Astrocyte (in vitro differentiated cells and primary cell): Measurements from ENCODE around the gene PEX14. TPM values are rescaled to one million over a fixed set of nuclear protein-coding genes. Genes with fewer than 3 reads are reported as not detected.

Source experiments
- DNase-seq: peaks from one replicate; pipeline ENCODE4 v3.0.0-alpha.2; 2010; ENCODE audit warnings: low read depth
- FAIRE-seq: peaks from 2 replicates; lab custom pipeline; 2011; peaks lifted over from hg19 to GRCh38; lab: Jason Lieb, UNC
- H2AFZ ChIP-seq: 2 replicates; pipeline ENCODE4 v1.6.0; 2012; ENCODE audit warnings: low read depth, low read length, inconsistent platforms
- H3K27ac ChIP-seq: 2 replicates; pipeline ENCODE4 v1.5.1; 2011; ENCODE audit warnings: low read depth, low read length, inconsistent platforms
- H3K27me3 ChIP-seq: 2 replicates; pipeline ENCODE4 v1.6.0; 2011; ENCODE audit warnings: low read length, inconsistent platforms; ENCODE audit not compliant: insufficient read depth
- H3K36me3 ChIP-seq: 2 replicates; pipeline ENCODE4 v1.5.1; 2011; ENCODE audit warnings: low read length, inconsistent platforms; ENCODE audit not compliant: insufficient read depth
- H3K4me1 ChIP-seq: 2 replicates; pipeline ENCODE4 v1.5.1; 2011; ENCODE audit warnings: low read length, inconsistent platforms; ENCODE audit not compliant: insufficient read depth
- H3K4me2 ChIP-seq: 2 replicates; pipeline ENCODE4 v1.6.0; 2012; ENCODE audit warnings: low read length, inconsistent platforms
- H3K4me3 ChIP-seq: 2 replicates; pipeline ENCODE4 v1.5.1; 2011; ENCODE audit warnings: low read depth, mild to moderate bottlenecking, low read length, inconsistent platforms; ENCODE audit not compliant: insufficient read depth
- H3K79me2 ChIP-seq: 2 replicates; pipeline ENCODE4 v1.6.0; 2012; ENCODE audit warnings: mild to moderate bottlenecking, low read length, inconsistent platforms; ENCODE audit not compliant: insufficient read depth
- H3K9ac ChIP-seq: 2 replicates; pipeline ENCODE4 v1.6.0; 2012; ENCODE audit warnings: mild to moderate bottlenecking, low read length, inconsistent platforms
- H3K9me3 ChIP-seq: 2 replicates; pipeline ENCODE4 v1.5.1; 2012; ENCODE audit warnings: low read depth, mild to moderate bottlenecking, low read length, inconsistent platforms; ENCODE audit not compliant: insufficient read depth
- H4K20me1 ChIP-seq: 2 replicates; pipeline ENCODE4 v1.6.0; 2012; ENCODE audit warnings: low read length, inconsistent platforms; ENCODE audit not compliant: insufficient read depth
- H3K27ac Mint-ChIP-seq: one replicate; pipeline ENCODE4 v1.8.0; 2021; ENCODE audit warnings: mild to moderate bottlenecking, mixed read lengths; ENCODE audit not compliant: unreplicated experiment
- H3K27me3 Mint-ChIP-seq: one replicate; pipeline ENCODE4 v1.8.0; 2021; ENCODE audit warnings: low read depth, mixed read lengths; ENCODE audit not compliant: unreplicated experiment
- H3K36me3 Mint-ChIP-seq: one replicate; pipeline ENCODE4 v1.8.0; 2021; ENCODE audit warnings: low read depth, mixed read lengths; ENCODE audit not compliant: unreplicated experiment
- H3K4me1 Mint-ChIP-seq: one replicate; pipeline ENCODE4 v1.8.0; 2021; ENCODE audit warnings: low read depth, mixed read lengths; ENCODE audit not compliant: unreplicated experiment
- H3K4me3 Mint-ChIP-seq: one replicate; pipeline ENCODE4 v1.8.0; 2021; ENCODE audit warnings: mild to moderate bottlenecking, moderate library complexity, mixed read lengths; ENCODE audit not compliant: unreplicated experiment
- H3K9me3 Mint-ChIP-seq: one replicate; pipeline ENCODE4 v1.8.0; 2021; ENCODE audit warnings: mild to moderate bottlenecking, mixed read lengths; ENCODE audit not compliant: unreplicated experiment
- EZH2 ChIP-seq: IDR thresholded peaks from 2 replicates; pipeline ENCODE4 v1.6.1; 2012; ENCODE audit warnings: mild to moderate bottlenecking, low read length, inconsistent platforms; ENCODE audit not compliant: insufficient read depth
- total RNA-seq: library from RNA; stranded (reverse); gene quantifications from 2 replicates; pipeline ENCODE4 v1.2.1, GENCODE V29; 2021
- TF ChIP-seq, protein P1 (sequence below): IDR thresholded peaks from 2 replicates; pipeline ENCODE4 v1.5.1; 2011; ENCODE audit warnings: low read depth, mild to moderate bottlenecking, inconsistent platforms, low read length, moderate library complexity; ENCODE audit not compliant: insufficient read depth

Gene PEX14
- total RNA-seq, 1 donor from 2014 or later: 23.3 TPM

DNA sequence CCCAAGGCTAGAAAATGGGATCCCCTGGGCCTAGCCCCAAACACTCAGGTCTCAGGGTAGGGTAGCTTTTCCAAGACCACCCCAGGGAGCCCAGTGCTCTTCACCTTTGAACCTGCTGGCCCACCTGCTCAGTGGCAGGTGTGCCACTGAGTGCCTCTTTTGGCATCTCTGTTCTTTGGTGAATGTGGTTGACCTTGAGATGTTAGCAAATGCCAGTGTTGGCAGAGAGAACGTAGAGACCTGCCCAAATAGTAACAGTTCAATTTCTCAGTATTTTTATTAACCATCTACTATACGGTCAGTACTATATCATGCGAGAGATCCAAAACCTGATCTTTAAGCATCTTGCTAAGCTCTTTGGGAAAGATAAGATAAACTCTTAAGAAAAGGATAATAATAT is 128.2 kb downstream of the PEX14 start:
- DNase-seq (no peak), FAIRE-seq (no peak)
- Mint-ChIP-seq H3K4me3 (no peak overlapping the region), H3K36me3 (peaks cover 5% of the 10 kb centered on the region), H3K27ac (no peak overlapping the region), H3K27me3 (no peaks in the 10 kb centered on the region), H3K9me3 (peaks cover 3% of the 10 kb centered on the region), H3K4me1 (peaks cover 31% of the 10 kb centered on the region)
- no peaks in the 10 kb centered on the region for H3K27me3 ChIP-seq
- no peak overlapping the region for H3K4me2 ChIP-seq
- no peak overlapping the region for H3K4me3 ChIP-seq
- peaks cover 15% of the 10 kb centered on the region for H4K20me1 ChIP-seq
- no peak overlapping the region for H3K9ac ChIP-seq
- H3K9me3 ChIP-seq: no peaks in the 10 kb centered on the region
- no peaks in the 10 kb centered on the region for H3K79me2 ChIP-seq
- H3K4me1 ChIP-seq: peaks cover 14% of the 10 kb centered on the region
- TF ChIP-seq EZH2: no peak
- TF ChIP-seq, protein P1, sequence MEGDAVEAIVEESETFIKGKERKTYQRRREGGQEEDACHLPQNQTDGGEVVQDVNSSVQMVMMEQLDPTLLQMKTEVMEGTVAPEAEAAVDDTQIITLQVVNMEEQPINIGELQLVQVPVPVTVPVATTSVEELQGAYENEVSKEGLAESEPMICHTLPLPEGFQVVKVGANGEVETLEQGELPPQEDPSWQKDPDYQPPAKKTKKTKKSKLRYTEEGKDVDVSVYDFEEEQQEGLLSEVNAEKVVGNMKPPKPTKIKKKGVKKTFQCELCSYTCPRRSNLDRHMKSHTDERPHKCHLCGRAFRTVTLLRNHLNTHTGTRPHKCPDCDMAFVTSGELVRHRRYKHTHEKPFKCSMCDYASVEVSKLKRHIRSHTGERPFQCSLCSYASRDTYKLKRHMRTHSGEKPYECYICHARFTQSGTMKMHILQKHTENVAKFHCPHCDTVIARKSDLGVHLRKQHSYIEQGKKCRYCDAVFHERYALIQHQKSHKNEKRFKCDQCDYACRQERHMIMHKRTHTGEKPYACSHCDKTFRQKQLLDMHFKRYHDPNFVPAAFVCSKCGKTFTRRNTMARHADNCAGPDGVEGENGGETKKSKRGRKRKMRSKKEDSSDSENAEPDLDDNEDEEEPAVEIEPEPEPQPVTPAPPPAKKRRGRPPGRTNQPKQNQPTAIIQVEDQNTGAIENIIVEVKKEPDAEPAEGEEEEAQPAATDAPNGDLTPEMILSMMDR: no peak
- no peaks in the 10 kb centered on the region for H3K36me3 ChIP-seq
- no peak overlapping the region for H2AFZ ChIP-seq
- H3K27ac ChIP-seq: no peak overlapping the region

DNA sequence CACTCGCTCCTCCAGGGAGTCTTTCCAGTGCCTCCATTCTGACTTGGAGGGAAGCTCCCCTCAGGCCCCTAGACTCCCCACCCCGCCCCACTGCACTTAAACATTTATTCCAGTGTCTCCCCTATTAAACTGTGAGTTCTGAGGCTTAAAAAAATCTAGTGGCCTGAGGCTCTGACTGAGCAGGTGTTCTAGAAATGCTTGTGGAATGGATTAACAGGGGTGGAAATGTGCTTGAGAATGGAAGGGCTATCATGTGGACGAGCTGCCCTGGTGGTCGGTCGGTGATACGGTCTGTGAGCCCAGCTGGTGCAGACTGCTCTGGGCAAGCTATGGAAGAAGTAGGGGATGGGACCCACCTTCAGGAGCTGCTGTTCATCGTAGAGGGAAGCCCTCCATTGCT is 130.2 kb downstream of the PEX14 start:
- Histone ChIP-seq H3K79me2 (no peaks in the 10 kb centered on the region), H3K9me3 (no peaks in the 10 kb centered on the region), H3K4me3 (no peak overlapping the region), H3K27me3 (no peaks in the 10 kb centered on the region), H3K27ac (no peak overlapping the region), H3K4me1 (peaks cover 1% of the 10 kb centered on the region), H2AFZ (no peak overlapping the region), H3K9ac (no peak overlapping the region), H3K36me3 (no peaks in the 10 kb centered on the region), H3K4me2 (no peak overlapping the region), H4K20me1 (peaks cover 17% of the 10 kb centered on the region)
- no peak overlapping the region for H3K27ac Mint-ChIP-seq
- H3K4me3 Mint-ChIP-seq: no peak overlapping the region
- TF ChIP-seq EZH2: no peak
- TF ChIP-seq, protein P1: no peak
- no peak for DNase-seq
- H3K4me1 Mint-ChIP-seq: peaks cover 18% of the 10 kb centered on the region
- FAIRE-seq: no peak
- peaks cover 5% of the 10 kb centered on the region for H3K36me3 Mint-ChIP-seq
- H3K27me3 Mint-ChIP-seq: no peaks in the 10 kb centered on the region
- H3K9me3 Mint-ChIP-seq: peaks cover 3% of the 10 kb centered on the region

DNA sequence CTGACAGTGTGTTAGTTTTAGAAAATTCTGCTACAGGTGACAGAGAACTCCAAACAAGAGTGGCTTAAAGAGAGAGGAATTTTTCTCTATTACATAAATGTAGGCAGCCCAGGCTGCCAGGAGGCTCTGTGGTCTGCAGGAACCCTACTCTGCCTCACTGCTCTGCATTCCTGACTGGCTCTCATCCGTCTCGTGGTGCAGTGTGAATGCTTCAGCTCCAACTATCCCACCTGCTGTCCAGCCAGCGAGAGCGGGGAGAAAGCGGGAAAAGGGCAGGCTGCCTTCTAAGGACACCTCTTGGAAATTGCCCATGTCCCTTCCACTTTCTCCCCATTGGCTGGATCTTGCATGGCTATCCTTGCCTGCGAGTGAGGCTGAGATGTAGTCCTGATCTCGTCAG is 131.3 kb downstream of the PEX14 start:
- Histone ChIP-seq H3K9me3 (no peaks in the 10 kb centered on the region), H3K4me3 (no peak overlapping the region), H3K79me2 (no peaks in the 10 kb centered on the region), H3K4me2 (no peak overlapping the region), H3K4me1 (no peaks in the 10 kb centered on the region), H3K36me3 (no peaks in the 10 kb centered on the region), H3K27me3 (no peaks in the 10 kb centered on the region), H3K9ac (no peak overlapping the region), H3K27ac (no peak overlapping the region), H4K20me1 (peaks cover 17% of the 10 kb centered on the region), H2AFZ (no peak overlapping the region)
- Mint-ChIP-seq H3K36me3 (peaks cover 5% of the 10 kb centered on the region), H3K4me1 (peaks cover 18% of the 10 kb centered on the region), H3K9me3 (peaks cover 3% of the 10 kb centered on the region), H3K27ac (no peak overlapping the region), H3K27me3 (no peaks in the 10 kb centered on the region), H3K4me3 (no peak overlapping the region)
- TF ChIP-seq, protein P1: no peak
- TF ChIP-seq EZH2: no peak
- FAIRE-seq (no peak), DNase-seq (peak; percentile 62)
